ENCODE results near the gene GRB10.
A peak's percentile ranks its signal among the peaks of the same experiment; 100 is the strongest.

The GRB10 gene

GRCh38 chr7:50803359-50804337 lies 21.0 kb upstream of the GRB10 start:
- no peak for DNase-seq (ENCODE audit: low read depth in 3 of 3)

- DNase-seq (ENCODE audit: low read depth in 3 of 3), result no peak
These were observed 19.2 kb upstream of the GRB10 start for GRCh38 chr7:50801907-50802306.

DNA sequence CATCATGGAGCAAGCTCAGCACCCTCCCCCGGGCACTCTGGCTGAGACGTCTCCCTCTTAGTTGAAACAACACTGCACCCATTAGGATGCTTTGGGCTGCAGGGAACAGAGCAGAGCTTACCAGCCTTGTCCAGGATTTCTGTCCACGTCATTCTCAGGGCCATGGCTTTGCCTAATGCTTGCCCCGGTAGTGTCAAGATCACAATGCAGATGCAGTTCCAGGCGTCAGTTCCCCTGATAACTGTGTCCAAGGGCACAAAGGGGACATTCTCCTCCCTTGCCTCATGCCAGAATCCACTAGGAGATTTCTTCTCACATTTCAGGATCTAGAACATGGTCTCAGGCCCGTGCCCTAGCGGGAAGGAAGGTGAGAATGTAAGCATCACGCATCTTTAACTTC lies 17.2 kb upstream of the GRB10 start:
- no peak for DNase-seq (ENCODE audit: low read depth in 3 of 3)

DNA sequence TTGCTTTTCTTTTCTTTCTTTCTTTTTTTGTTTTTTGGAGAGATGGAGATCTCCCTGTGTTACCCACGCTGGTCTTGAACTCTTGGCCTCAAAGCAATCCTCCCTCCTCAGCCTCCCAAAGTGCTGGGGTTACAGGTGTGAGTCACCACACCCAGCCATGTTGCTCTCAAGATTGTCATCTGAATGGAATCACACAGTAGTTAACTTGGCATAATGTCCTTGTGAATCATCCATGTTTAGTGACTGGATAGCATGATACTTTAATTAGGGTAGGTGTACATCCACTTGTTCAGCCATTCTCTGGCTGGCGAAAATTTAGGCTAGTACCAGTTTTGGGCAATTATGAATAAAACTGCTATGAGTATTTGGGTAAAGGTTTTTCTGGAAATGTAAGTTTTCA lies 15.4 kb upstream of the GRB10 start:
- no peak for DNase-seq (ENCODE audit: low read depth in 3 of 3)

GRCh38 chr7:50795831-50796230 lies 13.1 kb upstream of the GRB10 start:
- DNase-seq (ENCODE audit: low read depth in 3 of 3), result no peak

DNA sequence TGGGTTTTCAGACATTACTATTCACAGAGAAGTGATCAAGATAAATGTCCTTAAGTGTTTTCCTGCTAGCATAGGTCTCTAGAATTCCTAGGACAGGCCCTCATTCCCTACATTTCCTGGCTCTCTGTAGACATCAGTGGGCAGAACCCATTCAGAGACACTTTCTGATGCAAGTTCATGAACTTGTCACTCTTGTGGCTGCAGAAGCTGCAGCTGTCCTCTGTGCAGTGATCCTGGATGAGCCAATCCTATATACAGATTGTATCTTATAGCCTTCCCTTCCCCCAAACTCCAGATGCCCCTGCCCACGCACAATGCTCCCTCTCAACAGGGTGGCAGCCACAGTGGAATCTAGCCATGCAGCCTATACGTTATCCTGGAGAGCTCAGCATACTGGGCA lies 12.6 kb upstream of the GRB10 start:
- no peak for DNase-seq (ENCODE audit: low read depth in 3 of 3)

DNA sequence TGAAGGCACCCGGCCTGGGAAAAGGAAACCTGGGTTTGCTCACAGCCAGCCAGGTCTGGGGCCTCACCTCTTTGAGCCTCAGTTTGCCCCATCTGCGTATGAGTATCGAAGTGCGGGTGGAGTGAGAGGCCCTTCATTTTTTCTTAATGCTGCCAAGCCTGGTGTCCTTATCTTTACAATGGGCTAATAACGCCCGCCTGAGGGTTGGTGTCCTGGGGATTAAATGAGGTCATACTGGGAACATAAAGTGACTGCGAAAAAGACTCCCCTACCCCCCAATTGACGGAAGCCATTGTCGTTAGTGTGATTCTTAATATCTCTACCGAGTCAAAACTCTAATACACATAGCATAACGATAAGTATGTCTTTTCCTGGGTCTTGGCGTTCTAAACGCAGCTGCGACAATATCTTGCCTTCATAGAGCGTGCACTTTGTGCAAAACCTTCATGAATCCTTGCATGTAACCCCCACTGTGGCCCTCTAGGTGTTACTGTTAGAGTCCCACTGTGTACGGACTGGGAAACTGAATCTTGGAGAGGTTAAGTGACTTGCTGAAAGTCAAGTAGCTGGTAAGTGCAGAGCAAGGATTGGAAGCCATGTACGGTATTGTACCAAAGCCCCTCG lies 11.4 kb upstream of the GRB10 start:
- DNase-seq (ENCODE audit: low read depth in 3 of 3), result no peak

- no peak for DNase-seq (ENCODE audit: low read depth in 3 of 3)
These were observed 10.6 kb upstream of the GRB10 start for GRCh38 chr7:50793120-50793946.

GRCh38 chr7:50792342-50793119 lies 9.8 kb upstream of the GRB10 start:
- no peak for DNase-seq (ENCODE audit: low read depth in 3 of 3)

GRCh38 chr7:50791938-50792341 lies 9.2 kb upstream of the GRB10 start:
- DNase-seq (ENCODE audit: low read depth in 3 of 3), result no peak

DNA sequence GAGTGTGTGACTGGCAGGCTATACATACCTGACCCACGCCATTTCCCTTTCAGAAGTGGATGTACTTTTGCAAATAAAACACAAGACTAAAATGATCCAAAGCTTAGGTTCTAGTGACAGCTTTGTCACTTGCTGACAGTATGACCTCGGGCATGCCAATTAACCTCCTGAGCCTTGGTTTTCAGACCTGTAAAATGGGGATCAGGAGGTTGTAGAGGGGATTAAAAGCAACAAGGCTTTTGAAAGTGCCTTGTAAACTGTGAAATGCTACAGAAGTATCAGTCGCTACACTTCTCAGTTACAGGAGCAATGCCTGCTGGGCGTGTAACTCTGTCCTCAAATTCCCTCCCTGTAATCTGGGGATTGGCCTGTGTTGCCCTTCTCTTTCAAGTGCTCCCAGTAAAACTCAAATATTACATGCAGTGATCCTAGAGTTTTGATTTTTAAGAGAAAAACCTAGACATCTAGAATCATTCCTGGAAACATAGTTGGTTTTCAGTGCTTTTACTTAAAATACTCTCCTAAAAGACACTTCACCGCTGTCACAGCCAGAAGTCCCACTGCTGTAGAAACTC lies 8.8 kb upstream of the GRB10 start:
- no peak for DNase-seq (ENCODE audit: low read depth in 3 of 3)

- no peak for DNase-seq (ENCODE audit: low read depth in 3 of 3)
These were observed 7.7 kb upstream of the GRB10 start for GRCh38 chr7:50790381-50790780.

- DNase-seq (ENCODE audit: low read depth in 3 of 3), result no peak
These were observed 5.7 kb upstream of the GRB10 start for GRCh38 chr7:50788382-50788781.

- no peak for DNase-seq (ENCODE audit: low read depth in 3 of 3)
These were observed 5.1 kb upstream of the GRB10 start for GRCh38 chr7:50787825-50788224.

- no peak for DNase-seq (ENCODE audit: low read depth in 3 of 3)
These were observed 2.6 kb upstream of the GRB10 start for GRCh38 chr7:50785346-50785745.

GRCh38 chr7:50783801-50784507 lies 1.3 kb upstream of the GRB10 start:
- DNase-seq (ENCODE audit: low read depth in 3 of 3), result no peak

- no peak for DNase-seq (ENCODE audit: low read depth in 3 of 3)
These were observed 607 bp upstream of the GRB10 start for GRCh38 chr7:50783303-50783702.

- peak in 1 of 3 experiments; percentile 36 for DNase-seq (ENCODE audit: low read depth in 3 of 3)
These were observed 1.1 kb downstream of the GRB10 start for GRCh38 chr7:50781381-50782293.

DNA sequence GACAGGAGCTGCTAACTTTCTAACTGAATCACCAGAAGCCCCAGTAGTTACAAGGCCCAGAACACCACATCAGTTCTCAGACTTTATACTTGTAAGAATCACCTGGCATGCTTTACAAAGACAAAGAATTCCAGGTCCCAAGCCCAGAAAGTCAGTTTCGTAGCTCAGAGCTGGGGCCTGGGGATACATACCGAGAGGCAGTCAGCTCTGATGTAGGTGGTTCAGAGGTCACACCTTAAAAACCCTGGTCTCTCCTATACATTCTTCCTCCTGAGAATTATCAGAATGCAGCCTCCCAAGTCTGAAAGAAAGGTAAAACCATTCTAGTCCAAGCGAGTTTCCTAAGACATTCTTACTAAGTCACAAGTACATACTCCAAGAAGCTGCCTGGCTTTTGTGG lies 2.3 kb downstream of the GRB10 start:
- no peak for DNase-seq (ENCODE audit: low read depth in 3 of 3)

Measured in stimulated activated CD4-positive, alpha-beta T cell treated with anti-CD3 and anti-CD28 coated beads, TNF-alpha, amount 100 ng/mL, for 24 hours (primary cell).